Measurements from ENCODE around the gene STUM. TPM values are rescaled to one million over a fixed set of nuclear protein-coding genes. Genes with fewer than 3 reads are reported as not detected.

Gene STUM
- total RNA-seq, 1 donor from 2014 or later: 0.09 TPM

Other genes with a start within 250 kb of the STUM start
- 7.5 to 8.9 TPM (median 8.8 TPM) in 3 replicates for gene LIN9, start 239.6 kb upstream of the STUM start, total RNA-seq
- 94.7 to 101 TPM (median 95.3 TPM) in 3 replicates for gene PARP1, start 140.7 kb upstream of the STUM start, total RNA-seq
- 19.7 to 21.2 TPM (median 21.0 TPM) in 3 replicates for gene ITPKB, start 190.5 kb downstream of the STUM start, total RNA-seq